HepG2 (cell line): ENCODE results near the gene NDUFS2. TPM values are rescaled to one million over a fixed set of nuclear protein-coding genes. Genes with fewer than 3 reads are reported as not detected.

Experiments
- ATAC-seq: fragments of 200-7000 bp; cut with Tn5 transposase; 3 replicates; pipeline ENCODE4 v1.9.1; 2020; ENCODE audit warnings: mild to moderate bottlenecking, moderate library complexity
- BruUV-seq: library from RNA; stranded (reverse); fragments of 400-500 nt; replicated peaks from 2 replicates; lab custom pipeline; 2021; lab: Mats Ljungman, UMichigan
- CTCF ChIA-PET: fragments of 300-600 bp; formaldehyde crosslinking; extraction: SDS; loops from one replicate; lab custom pipeline; 2021; ENCODE audit warnings: low total read pairs, inconsistent platforms, low intra/inter-chr PET ratio; lab: Yijun Ruan, JAX
- POLR2A ChIA-PET: fragments of 350-600 bp; sonication (Branson Sonifier 250); formaldehyde crosslinking; loops from one replicate; lab custom pipeline; 2020; ENCODE audit warnings: antibody characterized with exemption, inconsistent platforms; lab: Yijun Ruan, JAX
- DNase-seq: peaks from one replicate; pipeline ENCODE4 v3.0.0-alpha.2; 2015; ENCODE audit warnings: low spot score
- FAIRE-seq: peaks from 3 replicates; lab custom pipeline; 2011; peaks lifted over from hg19 to GRCh38; lab: Jason Lieb, UNC
- H2AFZ ChIP-seq: one replicate; pipeline ENCODE4 v1.6.1; 2011; ENCODE audit warnings: low read length, inconsistent platforms
- H3K27ac ChIP-seq: fragments of 300-600 bp; 3 replicates; pipeline ENCODE4 v1.8.0; 2011; ENCODE audit warnings: mixed run types, mild to moderate bottlenecking, mixed read lengths, low read length, inconsistent platforms; ENCODE audit not compliant: insufficient read depth; ENCODE audit errors: extremely low read length
- H3K27me3 ChIP-seq, 2 experiments: fragments of 200-600 bp in 1 of 2; 2 replicates in 1 of 2; 3 replicates in 1 of 2; pipeline versions ENCODE4 v1.6.0 to v1.8.0; 2011; ENCODE audit warnings: low read length in 2 of 2, mild to moderate bottlenecking in 2 of 2, moderate library complexity in 2 of 2, inconsistent platforms in 1 of 2; ENCODE audit not compliant: insufficient read depth in 2 of 2, control insufficient read depth in 1 of 2
- H3K36me3 ChIP-seq, 2 experiments: fragments of 200-600 bp in 1 of 2; replicated peaks in 1 of 2; 2 replicates in 1 of 2; 3 replicates in 1 of 2; pipeline versions ENCODE4 v1.5.1 to v1.8.0; 2011; ENCODE audit warnings: low read length in 2 of 2, inconsistent platforms in 1 of 2; ENCODE audit not compliant: insufficient read depth in 2 of 2, control insufficient read depth in 1 of 2
- H3K4me1 ChIP-seq: 2 replicates; pipeline ENCODE4 v1.5.1; 2012; ENCODE audit warnings: low read length, inconsistent platforms; ENCODE audit not compliant: insufficient read depth
- H3K4me2 ChIP-seq: 2 replicates; pipeline ENCODE4 v1.6.0; 2011; ENCODE audit warnings: low read depth, low read length, inconsistent platforms
- H3K4me3 ChIP-seq, 3 experiments: fragments of 200-600 bp in 1 of 3; sonication (generic), shearing (Covaris generic) in 1 of 3; replicated peaks in 1 of 3; 2 replicates each; pipeline ENCODE4 v1.5.1; 2011 to 2016; ENCODE audit warnings: low read length in 3 of 3, inconsistent platforms in 2 of 3, low read depth in 2 of 3, mild to moderate bottlenecking in 2 of 3, control low read depth in 1 of 3, mixed read lengths in 1 of 3; ENCODE audit not compliant: insufficient read depth in 1 of 3
- H3K79me2 ChIP-seq: one replicate; pipeline ENCODE4 v1.6.1; 2011; ENCODE audit warnings: low read length, inconsistent platforms; ENCODE audit not compliant: insufficient read depth
- H3K9ac ChIP-seq: 2 replicates; pipeline ENCODE4 v1.6.0; 2011; ENCODE audit warnings: mild to moderate bottlenecking, low read depth, low read length, inconsistent platforms; ENCODE audit not compliant: insufficient read depth
- H3K9me3 ChIP-seq: 2 replicates; pipeline ENCODE4 v1.5.1; 2012; ENCODE audit warnings: mild to moderate bottlenecking, low read length
- H4K20me1 ChIP-seq: 2 replicates; pipeline ENCODE4 v1.6.0; 2011; ENCODE audit warnings: inconsistent platforms, mild to moderate bottlenecking, low read length, moderate library complexity; ENCODE audit not compliant: insufficient read depth
- ASH2L ChIP-seq: fragments of 300-600, 200-600 bp; sonication (generic); IDR thresholded peaks from 2 replicates; pipeline ENCODE4 v1.7.0; 2017; ENCODE audit warnings: low read depth, mild to moderate bottlenecking, moderate library complexity, mixed read lengths, low read length; ENCODE audit not compliant: insufficient read length
- PLRG1 ChIP-seq: fragments of 450-650 bp; conservative IDR thresholded peaks from 2 replicates; pipeline ENCODE4 v1.6.1; 2016
- SYNCRIP ChIP-seq: fragments of 200-400 bp; formaldehyde crosslinking; IDR thresholded peaks from 2 replicates; pipeline ENCODE4 v1.6.1; 2018; ENCODE audit warnings: mild to moderate bottlenecking, low read depth, low read length; ENCODE audit not compliant: insufficient read depth
- U2AF1 ChIP-seq: fragments of 200-400 bp; formaldehyde crosslinking; optimal IDR thresholded peaks from 2 replicates; pipeline ENCODE3; 2017; ENCODE audit warnings: mild to moderate bottlenecking, low read depth, low read length
- ZNF263 ChIP-seq: sonication (generic); formaldehyde crosslinking; IDR thresholded peaks from 2 replicates; pipeline ENCODE4 v1.4.0; 2020; ENCODE audit warnings: missing genetic modification reagents
- WGBS: methylation state at CpG from one replicate; pipeline ENCODE4 v1.1.6; 2017; ENCODE audit warnings: low lambda C conversion rate; 5-methylcytosine and 5-hydroxymethylcytosine counted together
- in situ Hi-C: cut with HindIII; loops from 2 replicates; pipeline ENCODE4 v1.10.0; 2017; ENCODE audit warnings: low pct_unique_long_range_greater_than_20kb; ENCODE audit not compliant: extremely low pct_ligation_motif_present
- intact Hi-C: fragments of 100-400 bp; cut with micrococcal nuclease; formaldehyde crosslinking; loops from one replicate; pipeline ENCODE4 v1.10.0; 2022; ENCODE audit not compliant: unreplicated experiment
- polyA plus RNA-seq, 8 experiments: library from polyadenylated mRNA; depleted of rRNA in 3 of 8; stranded (reverse) in 7 of 8; unstranded in 1 of 8; fragments of >200 nt; fragmentation: Illumina TruSeq in 4 of 8; extraction: Trizol in 4 of 8; gene quantifications; 2 replicates each; pipeline versions ENCODE4 v1.2.1 to v1.2.3, GENCODE V29; 2011 to 2016; ENCODE audit warnings: low read depth in 4 of 8, missing spikeins in 1 of 8, mixed read lengths in 1 of 8; ENCODE audit not compliant: insufficient read depth in 1 of 8
- total RNA-seq, 5 experiments: library from RNA; depleted of rRNA; stranded (reverse); fragments of >200 nt; fragmentation: Illumina TruSeq; extraction: Trizol; gene quantifications; 2 replicates each; pipeline ENCODE4 v1.2.3, GENCODE V29; 2016; ENCODE audit warnings: low read depth in 1 of 5
- TF ChIP-seq, protein P1 (sequence below): sonication (generic); formaldehyde crosslinking; IDR thresholded peaks from 2 replicates; pipeline ENCODE4 v1.8.0; 2022; ENCODE audit warnings: low read depth, missing genetic modification reagents
- TF ChIP-seq, protein P2 (sequence below): sonication (generic); formaldehyde crosslinking; IDR thresholded peaks from 2 replicates; pipeline ENCODE4 v1.5.0; 2020; ENCODE audit warnings: missing genetic modification reagents, mild to moderate bottlenecking, borderline replicate concordance
- TF ChIP-seq, protein P3 (sequence below): sonication (generic); formaldehyde crosslinking; IDR thresholded peaks from 2 replicates; pipeline ENCODE4 v1.4.0; 2020; ENCODE audit warnings: missing genetic modification reagents

The NDUFS2 gene
- total and polyA plus RNA-seq, 2 of the 13 experiments (the other 11 are each of a cell fraction or from before 2014, with no cell fraction given): 89.9 to 118 TPM

DNA sequence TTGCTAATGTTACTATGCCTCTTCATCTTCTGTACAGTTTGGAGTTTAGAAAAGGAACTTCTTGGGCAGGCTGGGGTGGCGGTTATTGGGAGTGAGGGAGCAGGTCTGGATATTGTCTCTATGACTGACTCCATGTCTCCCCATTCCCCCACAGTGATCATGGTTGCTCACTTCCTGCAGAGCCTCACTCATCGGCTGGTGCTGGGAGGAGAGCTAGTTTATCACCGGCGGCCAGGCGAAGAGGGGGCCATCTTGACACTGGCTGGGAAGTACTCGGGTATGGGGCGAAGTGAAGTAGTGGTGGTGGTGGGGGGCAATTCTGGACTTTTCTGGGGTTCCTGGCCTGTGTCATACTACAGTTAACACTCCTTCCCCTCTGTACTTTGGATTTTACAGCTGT lies 25.9 kb downstream of the NDUFS2 start:
- FAIRE-seq: no peak
- TF ChIP-seq ZNF263 (CRISPR knock-in tag) (no peak), SYNCRIP (no peak), PLRG1 (no peak), U2AF1 (no peak), ASH2L (no peak)
- TF ChIP-seq, protein P1, sequence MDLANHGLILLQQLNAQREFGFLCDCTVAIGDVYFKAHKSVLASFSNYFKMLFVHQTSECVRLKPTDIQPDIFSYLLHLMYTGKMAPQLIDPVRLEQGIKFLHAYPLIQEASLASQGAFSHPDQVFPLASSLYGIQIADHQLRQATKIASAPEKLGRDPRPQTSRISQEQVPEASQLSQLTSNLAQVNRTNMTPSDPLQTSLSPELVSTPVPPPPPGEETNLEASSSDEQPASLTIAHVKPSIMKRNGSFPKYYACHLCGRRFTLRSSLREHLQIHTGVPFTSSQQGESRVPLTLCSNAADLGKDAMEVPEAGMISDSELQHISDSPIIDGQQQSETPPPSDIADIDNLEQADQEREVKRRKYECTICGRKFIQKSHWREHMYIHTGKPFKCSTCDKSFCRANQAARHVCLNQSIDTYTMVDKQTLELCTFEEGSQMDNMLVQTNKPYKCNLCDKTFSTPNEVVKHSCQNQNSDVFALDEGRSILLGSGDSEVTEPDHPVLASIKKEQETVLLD (CRISPR knock-in tag): no peak
- TF ChIP-seq, protein P2, sequence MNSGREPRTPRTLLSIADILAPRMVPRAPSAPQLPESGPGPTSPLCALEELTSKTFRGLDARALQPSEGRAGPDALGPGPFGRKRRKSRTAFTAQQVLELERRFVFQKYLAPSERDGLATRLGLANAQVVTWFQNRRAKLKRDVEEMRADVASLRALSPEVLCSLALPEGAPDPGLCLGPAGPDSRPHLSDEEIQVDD: no peak
- TF ChIP-seq, protein P3, sequence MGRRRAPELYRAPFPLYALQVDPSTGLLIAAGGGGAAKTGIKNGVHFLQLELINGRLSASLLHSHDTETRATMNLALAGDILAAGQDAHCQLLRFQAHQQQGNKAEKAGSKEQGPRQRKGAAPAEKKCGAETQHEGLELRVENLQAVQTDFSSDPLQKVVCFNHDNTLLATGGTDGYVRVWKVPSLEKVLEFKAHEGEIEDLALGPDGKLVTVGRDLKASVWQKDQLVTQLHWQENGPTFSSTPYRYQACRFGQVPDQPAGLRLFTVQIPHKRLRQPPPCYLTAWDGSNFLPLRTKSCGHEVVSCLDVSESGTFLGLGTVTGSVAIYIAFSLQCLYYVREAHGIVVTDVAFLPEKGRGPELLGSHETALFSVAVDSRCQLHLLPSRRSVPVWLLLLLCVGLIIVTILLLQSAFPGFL (CRISPR knock-in tag): no peak

More for the DNA sequence above, 25.9 kb downstream of the NDUFS2 start:
- Histone ChIP-seq H3K9me3 (no peaks in the 10 kb centered on the region), H3K27ac (no peak overlapping the region), H3K4me2 (peak overlapping the region; percentile 92; the same call in 1 of the 2 replicates), H3K4me1 (peaks cover 53% of the 10 kb centered on the region), H3K36me3 (peaks cover 12 to 38% of the 10 kb centered on the region in 2 experiments; a peak in 4 of 5 replicates), H2AFZ (no peak overlapping the region), H3K9ac (no peak overlapping the region), H3K79me2 (peaks cover 19% of the 10 kb centered on the region), H3K27me3 (no peaks in the 10 kb centered on the region; a peak in 1 of 5 replicates), H3K4me3 (no peak overlapping the region), H4K20me1 (no peaks in the 10 kb centered on the region; the same call in 1 of the 2 replicates)
- BruUV-seq: no TSS peak
- no peak for ATAC-seq
- ChIA-PET CTCF (interaction anchor here (1.0 to 3.7 kb wide), 3 partner anchors 16 to 63 kb away, joined by 3 to 36 read pairs (median 13); no protein-coding TSS in a partner anchor), POLR2A (interaction anchor here (1.5 to 12.5 kb wide), 2 partner anchors 9 to 21 kb away, joined by 4 to 357 read pairs; partner anchors contain the start of gene NDUFS2)
- intact Hi-C loops (loop anchor here (5.0 kb wide), 1 partner anchor 84 kb away; the partner anchor contains the start of gene SDHC), in situ Hi-C loops (loop anchor here (5.0 to 10.0 kb wide), 2 partner anchors 64 to 157 kb away; no protein-coding TSS in a partner anchor)
- no peak for DNase-seq
- WGBS: 100% methylated on average over 7 of the region's 7 CpGs
